IMR-90 (cell line): ENCODE results near the gene PNKD.

Experiments used
- BHLHE40 ChIP-seq: fragments of 150-350 bp; IDR thresholded peaks from 2 replicates; pipeline ENCODE4 v1.6.1; 2016; ENCODE audit warnings: mild to moderate bottlenecking, low read depth, low read length
- CEBPB ChIP-seq: IDR thresholded peaks from 2 replicates; pipeline ENCODE4 v1.6.1; 2012; ENCODE audit warnings: low read depth, low read length, improper control_type of control experiment
- CTCF ChIP-seq: conservative IDR thresholded peaks from 2 replicates; pipeline ENCODE4 v1.5.1; 2012; ENCODE audit warnings: mild to moderate bottlenecking, low read depth, low read length, improper control_type of control experiment
- ELK1 ChIP-seq: fragments of 150-350 bp; IDR thresholded peaks from 2 replicates; pipeline ENCODE4 v1.6.1; 2016; ENCODE audit warnings: low read depth, mild to moderate bottlenecking, low read length, moderate library complexity, borderline replicate concordance
- MXI1 ChIP-seq: IDR thresholded peaks from 2 replicates; pipeline ENCODE4 v1.6.1; 2012; ENCODE audit warnings: low read depth, mild to moderate bottlenecking, low read length, moderate library complexity, borderline replicate concordance
- NFE2L2 ChIP-seq: fragments of 150-350 bp; IDR thresholded peaks from 2 replicates; pipeline ENCODE4 v1.6.1; 2016; ENCODE audit warnings: low read depth, mild to moderate bottlenecking, low read length
- POLR2A ChIP-seq: IDR thresholded peaks from 2 replicates; pipeline ENCODE4 v1.6.1; 2012; ENCODE audit warnings: mild to moderate bottlenecking, low read depth, low read length
- RAD21 ChIP-seq: IDR thresholded peaks from 2 replicates; pipeline ENCODE4 v1.6.1; 2012; ENCODE audit warnings: low read length, improper control_type of control experiment
- SMC3 ChIP-seq: fragments of 150-350 bp; IDR thresholded peaks from 2 replicates; pipeline ENCODE4 v1.6.1; 2016; ENCODE audit warnings: low read depth, mild to moderate bottlenecking, antibody characterized with exemption, low read length, moderate library complexity

GRCh38 chr2:218275371-218276072, 5.2 kb downstream of the PNKD start:
- TF ChIP-seq CTCF (no peak), POLR2A (no peak), RAD21 (no peak), CEBPB (no peak), SMC3 (no peak), NFE2L2 (no peak), ELK1 (no peak), MXI1 (no peak), BHLHE40 (no peak)
